Activated CD8-positive, alpha-beta T cell treated with anti-CD3 and anti-CD28 coated beads, Interleukin-2, amount 10 ng/mL, durations not matched to agents 7 days and 5 days (primary cell): ENCODE results near the gene CDC42EP1. TPM values are rescaled to one million over a fixed set of nuclear protein-coding genes. Genes with fewer than 3 reads are reported as not detected.
"Not testable (repeated sequence)": the region's sequence is repeated elsewhere in the genome, so short reads cannot be mapped to it uniquely, and the experiment has no call there.

Experiments
- ATAC-seq: fragments of 150-1000 bp; cut with Tn5 transposase; one replicate; pipeline ENCODE4 v1.10.0; 2021; ENCODE audit warnings: moderate library complexity
- CTCF ChIA-PET: fragments of 350-600 bp; sonication (Branson Sonifier 250); formaldehyde crosslinking; loops from one replicate; lab custom pipeline; 2021; ENCODE audit warnings: antibody characterized with exemption; lab: Charles Lee
- POLR2A ChIA-PET: fragments of 350-600 bp; sonication (Branson Sonifier 250); formaldehyde crosslinking; loops from one replicate; lab custom pipeline; 2021; ENCODE audit warnings: antibody characterized with exemption; lab: Charles Lee
- DNase-seq: peaks from one replicate; pipeline ENCODE4 v3.0.0-alpha.2; 2020
- H3K27ac Mint-ChIP-seq: one replicate; pipeline ENCODE4 v1.8.0; 2021; ENCODE audit warnings: mild to moderate bottlenecking, mixed read lengths
- H3K27me3 Mint-ChIP-seq: one replicate; pipeline ENCODE4 v1.8.0; 2021; ENCODE audit warnings: low read depth, mixed read lengths
- H3K36me3 Mint-ChIP-seq: one replicate; pipeline ENCODE4 v1.8.0; 2021; ENCODE audit warnings: low read depth, mixed read lengths
- H3K4me1 Mint-ChIP-seq: one replicate; pipeline ENCODE4 v1.8.0; 2021; ENCODE audit warnings: low read depth, mixed read lengths
- H3K4me3 Mint-ChIP-seq: one replicate; pipeline ENCODE4 v1.8.0; 2021; ENCODE audit warnings: mild to moderate bottlenecking, mixed read lengths
- H3K9me3 Mint-ChIP-seq: one replicate; pipeline ENCODE4 v1.8.0; 2022; ENCODE audit warnings: mixed read lengths; ENCODE audit not compliant: insufficient read depth
- total RNA-seq, 2 experiments: library from RNA; stranded (reverse); gene quantifications; one replicate each; pipeline ENCODE4 v1.2.3, GENCODE V29; 2021

Gene CDC42EP1
- total RNA-seq, 2 experiments from 2014 or later: 0.13 to 0.21 TPM

- H3K27ac Mint-ChIP-seq: no peak overlapping the region
- H3K9me3 Mint-ChIP-seq: no peaks in the 10 kb centered on the region
- ChIA-PET CTCF (interaction anchor here (1.2 kb wide), 1 partner anchor 71 kb away, joined by 3 read pairs; no protein-coding TSS in a partner anchor), POLR2A (interaction anchor here (0.6 kb wide), 1 partner anchor 299 kb away, joined by 3 read pairs; no protein-coding TSS in a partner anchor)
- ATAC-seq (no peak), DNase-seq (no peak)
- H3K36me3 Mint-ChIP-seq: no peaks in the 10 kb centered on the region
- peaks cover 10% of the 10 kb centered on the region for H3K4me1 Mint-ChIP-seq
- no peak overlapping the region for H3K4me3 Mint-ChIP-seq
- peaks cover 55% of the 10 kb centered on the region for H3K27me3 Mint-ChIP-seq
Observed at GRCh38 chr22:37521236-37521739, 39.0 kb upstream of the CDC42EP1 start.

GRCh38 chr22:37522482-37522881, 37.8 kb upstream of the CDC42EP1 start:
- peaks cover 53% of the 10 kb centered on the region for H3K27me3 Mint-ChIP-seq
- ChIA-PET POLR2A (no interaction called here), CTCF (interaction anchor here (0.6 to 1.2 kb wide), 3 partner anchors 45 to 78 kb away, joined by 3 read pairs; no protein-coding TSS in a partner anchor)
- no peak for ATAC-seq
- DNase-seq: no peak
- no peak overlapping the region for H3K4me3 Mint-ChIP-seq
- no peaks in the 10 kb centered on the region for H3K9me3 Mint-ChIP-seq
- H3K27ac Mint-ChIP-seq: no peak overlapping the region
- H3K36me3 Mint-ChIP-seq: no peaks in the 10 kb centered on the region
- H3K4me1 Mint-ChIP-seq: peaks cover 10% of the 10 kb centered on the region

GRCh38 chr22:37525073-37525745, 35.1 kb upstream of the CDC42EP1 start:
- Mint-ChIP-seq H3K27me3 (peaks cover 39% of the 10 kb centered on the region), H3K36me3 (no peaks in the 10 kb centered on the region), H3K27ac (no peak overlapping the region), H3K4me3 (no peak overlapping the region), H3K4me1 (peaks cover 12% of the 10 kb centered on the region), H3K9me3 (no peaks in the 10 kb centered on the region)
- DNase-seq (no peak), ATAC-seq (no peak)
- POLR2A ChIA-PET: no interaction called here
- CTCF ChIA-PET: no interaction called here

GRCh38 chr22:37525746-37526350, 34.4 kb upstream of the CDC42EP1 start:
- POLR2A ChIA-PET: no interaction called here
- no peaks in the 10 kb centered on the region for H3K9me3 Mint-ChIP-seq
- H3K4me1 Mint-ChIP-seq: peaks cover 12% of the 10 kb centered on the region
- H3K4me3 Mint-ChIP-seq: no peak overlapping the region
- DNase-seq (no peak), ATAC-seq (no peak)
- peaks cover 35% of the 10 kb centered on the region for H3K27me3 Mint-ChIP-seq
- no peaks in the 10 kb centered on the region for H3K36me3 Mint-ChIP-seq
- no peak overlapping the region for H3K27ac Mint-ChIP-seq
- CTCF ChIA-PET: no interaction called here

- no peaks in the 10 kb centered on the region for H3K9me3 Mint-ChIP-seq
- H3K4me1 Mint-ChIP-seq: peaks cover 13% of the 10 kb centered on the region
- ATAC-seq (no peak), DNase-seq (no peak)
- H3K27me3 Mint-ChIP-seq: peaks cover 32% of the 10 kb centered on the region
- H3K36me3 Mint-ChIP-seq: no peaks in the 10 kb centered on the region
- CTCF ChIA-PET: no interaction called here
- POLR2A ChIA-PET: no interaction called here
- no peak overlapping the region for H3K4me3 Mint-ChIP-seq
- H3K27ac Mint-ChIP-seq: no peak overlapping the region
Observed at GRCh38 chr22:37526376-37526775, 33.9 kb upstream of the CDC42EP1 start.

- DNase-seq, H3K36me3 Mint-ChIP-seq, H3K9me3 Mint-ChIP-seq, H3K4me3 Mint-ChIP-seq, ATAC-seq, POLR2A ChIA-PET, H3K27ac Mint-ChIP-seq: not testable (repeated sequence)
- Mint-ChIP-seq H3K4me1 (peaks cover 15% of the 10 kb centered on the region), H3K27me3 (peaks cover 28% of the 10 kb centered on the region)
- CTCF ChIA-PET: interaction anchor here (0.8 to 2.3 kb wide), 7 partner anchors 14 to 267 kb away, joined by 3 to 17 read pairs (median 4); no protein-coding TSS in a partner anchor
Observed at GRCh38 chr22:37527081-37527752, 33.1 kb upstream of the CDC42EP1 start.

- CTCF ChIA-PET: interaction anchor here (0.8 to 2.3 kb wide), 8 partner anchors 13 to 267 kb away, joined by 3 to 17 read pairs (median 4); no protein-coding TSS in a partner anchor
- Mint-ChIP-seq H3K27me3 (peaks cover 21% of the 10 kb centered on the region), H3K4me1 (peaks cover 15% of the 10 kb centered on the region)
- H3K36me3 Mint-ChIP-seq, H3K27ac Mint-ChIP-seq, ATAC-seq, H3K9me3 Mint-ChIP-seq, POLR2A ChIA-PET, DNase-seq, H3K4me3 Mint-ChIP-seq: not testable (repeated sequence)
Observed at GRCh38 chr22:37527952-37528351, 32.3 kb upstream of the CDC42EP1 start.

- POLR2A ChIA-PET: interaction anchor here (1.6 kb wide), 1 partner anchor 34 kb away, joined by 3 read pairs; no protein-coding TSS in a partner anchor
- CTCF ChIA-PET: interaction anchor here (0.9 to 2.2 kb wide), 5 partner anchors 9 to 63 kb away, joined by 4 to 12 read pairs (median 4); no protein-coding TSS in a partner anchor
- Mint-ChIP-seq H3K27ac (no peak overlapping the region), H3K4me1 (peaks cover 28% of the 10 kb centered on the region), H3K4me3 (no peak overlapping the region), H3K9me3 (no peaks in the 10 kb centered on the region), H3K36me3 (no peaks in the 10 kb centered on the region), H3K27me3 (peaks cover 21% of the 10 kb centered on the region)
- DNase-seq: peak; percentile 40
- peak; percentile 44 for ATAC-seq
Observed at GRCh38 chr22:37529652-37530345, 30.5 kb upstream of the CDC42EP1 start.

- ATAC-seq: no peak
- DNase-seq: peak; percentile 35
- Mint-ChIP-seq H3K4me1 (peaks cover 38% of the 10 kb centered on the region), H3K9me3 (no peaks in the 10 kb centered on the region), H3K27ac (no peak overlapping the region), H3K36me3 (no peaks in the 10 kb centered on the region), H3K27me3 (peaks cover 18% of the 10 kb centered on the region), H3K4me3 (no peak overlapping the region)
- ChIA-PET POLR2A (no interaction called here), CTCF (interaction anchor here (0.6 to 2.9 kb wide), 6 partner anchors 9 to 292 kb away, joined by 3 to 12 read pairs (median 3); no protein-coding TSS in a partner anchor)
Observed at GRCh38 chr22:37533995-37534394, 26.3 kb upstream of the CDC42EP1 start.

- Mint-ChIP-seq H3K4me3 (no peak overlapping the region), H3K36me3 (no peaks in the 10 kb centered on the region), H3K27me3 (peaks cover 19% of the 10 kb centered on the region), H3K4me1 (peaks cover 41% of the 10 kb centered on the region), H3K9me3 (no peaks in the 10 kb centered on the region), H3K27ac (no peak overlapping the region)
- CTCF ChIA-PET: interaction anchor here (0.6 to 2.9 kb wide), 5 partner anchors 8 to 274 kb away, joined by 3 to 12 read pairs (median 3); no protein-coding TSS in a partner anchor
- ATAC-seq (no peak), DNase-seq (no peak)
- POLR2A ChIA-PET: no interaction called here
Observed at GRCh38 chr22:37534445-37534844, 25.8 kb upstream of the CDC42EP1 start.

- no peak overlapping the region for H3K27ac Mint-ChIP-seq
- peaks cover 21% of the 10 kb centered on the region for H3K27me3 Mint-ChIP-seq
- H3K4me3 Mint-ChIP-seq: no peak overlapping the region
- H3K9me3 Mint-ChIP-seq: no peaks in the 10 kb centered on the region
- POLR2A ChIA-PET: no interaction called here
- DNase-seq (no peak), ATAC-seq (no peak)
- no peaks in the 10 kb centered on the region for H3K36me3 Mint-ChIP-seq
- peaks cover 38% of the 10 kb centered on the region for H3K4me1 Mint-ChIP-seq
- CTCF ChIA-PET: interaction anchor here (2.6 to 2.9 kb wide), 2 partner anchors 32 to 57 kb away, joined by 11 to 12 read pairs; no protein-coding TSS in a partner anchor
Observed at GRCh38 chr22:37535159-37535558, 25.1 kb upstream of the CDC42EP1 start.
